GM12874 (cell line): ENCODE measurements around the gene TBC1D13.

Experiments
- CTCF ChIP-seq: IDR thresholded peaks from 2 replicates; pipeline ENCODE4 v1.5.1; 2011; ENCODE audit warnings: low read depth, mild to moderate bottlenecking, control low read depth, low read length, moderate library complexity; ENCODE audit not compliant: insufficient read depth

Gene TBC1D13

GRCh38 chr9:128818839-128819715 is 32.0 kb downstream of the TBC1D13 start:
- no peak for TF ChIP-seq CTCF

- no peak for TF ChIP-seq CTCF
These were observed 32.9 kb downstream of the TBC1D13 start for GRCh38 chr9:128819716-128820664.

GRCh38 chr9:128820665-128821583 is 33.9 kb downstream of the TBC1D13 start:
- no peak for TF ChIP-seq CTCF

GRCh38 chr9:128821584-128822406 is 34.7 kb downstream of the TBC1D13 start:
- no peak for TF ChIP-seq CTCF

GRCh38 chr9:128822407-128823042 is 35.5 kb downstream of the TBC1D13 start:
- TF ChIP-seq CTCF: no peak

- TF ChIP-seq CTCF: no peak
These were observed 36.4 kb downstream of the TBC1D13 start for GRCh38 chr9:128823362-128823902.
